ENCODE data around the gene PXN.

GRCh38 chr12:120224304-120225199, 41.0 kb downstream of the PXN start:
- no peak for TF ChIP-seq POLR2AphosphoS5 (IDR thresholded peaks at IDR 0.05; ENCODE audit: low read depth)
- no peak for TF ChIP-seq CTCF (conservative IDR thresholded peaks at IDR 0.05; ENCODE audit: low read depth in 2 of 2)
- TF ChIP-seq REST (IDR thresholded peaks at IDR 0.05; ENCODE audit: unreplicated experiment): no peak
- no peak for TF ChIP-seq CREB1 (CRISPR knock-in tag; IDR thresholded peaks at IDR 0.05; ENCODE audit: low read depth)
- TF ChIP-seq EZH2phosphoT487 (IDR thresholded peaks at IDR 0.05; ENCODE audit: unreplicated experiment): no peak
- TF ChIP-seq EZH2 (IDR thresholded peaks at IDR 0.05; ENCODE audit: low read depth, unreplicated experiment): no peak
- no peak for TF ChIP-seq ZNF462 (CRISPR knock-in tag; IDR thresholded peaks at IDR 0.05)
- no peak for TF ChIP-seq JUNB (IDR thresholded peaks at IDR 0.05; ENCODE audit: unreplicated experiment)

Data from GM23338 (cell line).